ENCODE results near the gene SP140.
"Not testable (repeated sequence)": the region's sequence is repeated elsewhere in the genome, so short reads cannot be mapped to it uniquely, and the experiment has no call there.

Gene SP140

GRCh38 chr2:230219419-230220331 lies 5.9 kb upstream of the SP140 start, which contains the start of gene SP110:
SP110 (minus strand) TSS chr2:230219984; CDS start chr2:230216927, 3,057 bp downstream.
- H3K4me1 ChIP-seq: peaks cover 0 to 22% (median 11%) of the 10 kb centered on the region in 4 donors
- H3K27me3 ChIP-seq: no peaks in the 10 kb centered on the region
- intact Hi-C loops (cut with DNase I; ENCODE audit: low total_unique reads): no loop called here
- peak within 1 kb of the TSS; percentile 73 to 77 for H3K27ac ChIP-seq
- TF ChIP-seq CTCF (IDR thresholded peaks at IDR 0.05): no peak
- H3K4me3 ChIP-seq: peak within 1 kb of the TSS; percentile 58 to 69
- peaks cover 0 to 24% (median 18%) of the 10 kb centered on the region in 3 donors for H3K36me3 ChIP-seq
- DNase-seq: peak; percentile 74 to 89
- no peaks in the 10 kb centered on the region for H3K9me3 ChIP-seq

- no peak for DNase-seq
- Histone ChIP-seq H3K36me3 (peaks cover 0 to 16% (median 10%) of the 10 kb centered on the region in 3 donors), H3K27me3 (no peaks in the 10 kb centered on the region), H3K27ac (peak overlapping the region; percentile 73 to 77), H3K4me3 (peak overlapping the region; percentile 58 to 69), H3K4me1 (peaks cover 0 to 22% (median 11%) of the 10 kb centered on the region in 4 donors), H3K9me3 (no peaks in the 10 kb centered on the region)
- intact Hi-C loops (cut with DNase I; ENCODE audit: low total_unique reads): no loop called here
- no peak for TF ChIP-seq CTCF (IDR thresholded peaks at IDR 0.05)
Measured at GRCh38 chr2:230220347-230220969, 5.1 kb upstream of the SP140 start.

- intact Hi-C loops (cut with DNase I; ENCODE audit: low total_unique reads): no loop called here
- H3K27ac ChIP-seq: no peak overlapping the region
Measured at GRCh38 chr2:230221493-230221892, 4.0 kb upstream of the SP140 start.

GRCh38 chr2:230222829-230223228 lies 2.7 kb upstream of the SP140 start:
- H3K4me1 ChIP-seq: peaks cover 0 to 18% (median 11%) of the 10 kb centered on the region in 4 donors
- DNase-seq; intact Hi-C loops (cut with DNase I; ENCODE audit: low total_unique reads); H3K27ac ChIP-seq; H3K36me3 ChIP-seq; H3K9me3 ChIP-seq; H3K27me3 ChIP-seq; H3K4me3 ChIP-seq: not testable (repeated sequence)

More at GRCh38 chr2:230221493-230221892, 4.0 kb upstream of the SP140 start:
- Histone ChIP-seq H3K9me3 (no peaks in the 10 kb centered on the region), H3K27me3 (no peaks in the 10 kb centered on the region), H3K4me3 (no peak overlapping the region), H3K36me3 (peaks cover 0 to 6% (median 3%) of the 10 kb centered on the region in 3 donors), H3K4me1 (peaks cover 0 to 22% (median 11%) of the 10 kb centered on the region in 4 donors)
- DNase-seq: no peak
- TF ChIP-seq CTCF (IDR thresholded peaks at IDR 0.05): no peak

- H3K4me1 ChIP-seq: peaks cover 0 to 7% (median 4%) of the 10 kb centered on the region in 4 donors
- no peaks in the 10 kb centered on the region for H3K9me3 ChIP-seq
- TF ChIP-seq CTCF (IDR thresholded peaks at IDR 0.05): no peak
- no peaks in the 10 kb centered on the region for H3K36me3 ChIP-seq
- H3K27me3 ChIP-seq: no peaks in the 10 kb centered on the region
- no peak overlapping the region for H3K4me3 ChIP-seq
- H3K27ac ChIP-seq: no peak overlapping the region
- no peak for DNase-seq
- intact Hi-C loops (cut with DNase I; ENCODE audit: low total_unique reads): no loop called here
Measured at GRCh38 chr2:230224458-230224857, 1.1 kb upstream of the SP140 start.

Measured in tibial artery (tissue), 4 donors.